OCI-LY7 (cell line): ENCODE measurements around the gene TMEM14A. TPM values are rescaled to one million over a fixed set of nuclear protein-coding genes. Genes with fewer than 3 reads are reported as not detected.

ENCODE experiments used
- BruUV-seq: library from RNA; stranded (reverse); fragments of 400-500 nt; replicated peaks from 2 replicates; lab custom pipeline; 2021; lab: Mats Ljungman, UMichigan
- CTCF ChIA-PET: fragments of 300-600 bp; sonication (Branson Sonifier 250); formaldehyde crosslinking; loops from one replicate; lab custom pipeline; 2022; ENCODE audit warnings: antibody characterized with exemption; ENCODE audit not compliant: unreplicated experiment; lab: Charles Lee
- POLR2A ChIA-PET: fragments of 300-600 bp; sonication (Branson Sonifier 250); formaldehyde crosslinking; loops from one replicate; lab custom pipeline; 2022; ENCODE audit warnings: antibody characterized with exemption; lab: Charles Lee
- DNase-seq: peaks from one replicate; pipeline ENCODE4 v3.0.0-alpha.2; 2015; ENCODE audit warnings: low spot score
- H2AFZ ChIP-seq: fragments of 200-600 bp; sonication (generic), shearing (Covaris generic); 2 replicates; pipeline ENCODE4 v1.6.1; 2014; ENCODE audit warnings: mild to moderate bottlenecking, antibody characterized with exemption, low read length, moderate library complexity
- H3K27ac ChIP-seq: fragments of 200-600 bp; sonication (generic); 2 replicates; pipeline ENCODE4 v1.5.1; 2014; ENCODE audit warnings: mixed run types, low read depth, mild to moderate bottlenecking, moderate library complexity, low read length, inconsistent platforms; ENCODE audit not compliant: poor library complexity, severe bottlenecking
- H3K36me3 ChIP-seq: fragments of 200-600 bp; sonication (generic); 2 replicates; pipeline ENCODE4 v1.6.1; 2014; ENCODE audit warnings: mild to moderate bottlenecking, antibody characterized with exemption, low read length, moderate library complexity, mixed read lengths; ENCODE audit not compliant: insufficient read depth
- H3K4me1 ChIP-seq: fragments of 200-600 bp; sonication (generic); 2 replicates; pipeline ENCODE4 v1.5.1; 2014; ENCODE audit warnings: mild to moderate bottlenecking, low read length; ENCODE audit not compliant: insufficient read depth, poor library complexity, severe bottlenecking
- H3K4me2 ChIP-seq: fragments of 200-600 bp; sonication (generic); 2 replicates; pipeline ENCODE4 v1.6.1; 2014; ENCODE audit warnings: mild to moderate bottlenecking, low read length
- H3K4me3 ChIP-seq: fragments of 200-600 bp; sonication (generic); 2 replicates; pipeline ENCODE4 v1.5.1; 2014; ENCODE audit warnings: mild to moderate bottlenecking, low read depth, low read length; ENCODE audit not compliant: poor library complexity, severe bottlenecking
- H3K79me2 ChIP-seq: fragments of 200-600 bp; sonication (generic); 2 replicates; pipeline ENCODE4 v1.6.1; 2016; ENCODE audit warnings: low read depth, mild to moderate bottlenecking, low read length, moderate library complexity, mixed read lengths; ENCODE audit not compliant: insufficient read depth
- H3K9me2 ChIP-seq: fragments of 200-600 bp; sonication (generic); 2 replicates; pipeline ENCODE4 v1.6.1; 2016; ENCODE audit warnings: mild to moderate bottlenecking, low read length, mixed read lengths; ENCODE audit not compliant: insufficient read depth
- H3K9me3 ChIP-seq: fragments of 200-600 bp; sonication (generic); 2 replicates; pipeline ENCODE4 v1.6.1; 2014; ENCODE audit warnings: mild to moderate bottlenecking, mixed run types, low read length, mixed read lengths
- H4K20me1 ChIP-seq: fragments of 200-600 bp; sonication (generic); 2 replicates; pipeline ENCODE4 v1.6.1; 2014; ENCODE audit warnings: mild to moderate bottlenecking, antibody characterized with exemption, low read length, moderate library complexity, mixed read lengths; ENCODE audit not compliant: insufficient read depth
- CTCF ChIP-seq: fragments of 200-600 bp; sonication (generic); conservative IDR thresholded peaks from 2 replicates; pipeline ENCODE4 v1.5.1; 2014; ENCODE audit warnings: mild to moderate bottlenecking, antibody characterized with exemption, low read length, moderate library complexity, mixed read lengths
- EZH2phosphoT487 ChIP-seq: fragments of 200-600 bp; sonication (generic); IDR thresholded peaks from 2 replicates; pipeline ENCODE4 v1.6.1; 2018; ENCODE audit warnings: low read depth, borderline replicate concordance, mild to moderate bottlenecking, mixed run types, antibody characterized with exemption, low read length, moderate library complexity, mixed read lengths
- intact Hi-C: fragments of 100-400 bp; cut with micrococcal nuclease; formaldehyde crosslinking; loops from one replicate; pipeline ENCODE4 v1.10.0; 2022; ENCODE audit not compliant: unreplicated experiment
- total RNA-seq, 2 experiments: library from RNA; depleted of rRNA in 1 of 2; stranded (reverse); fragments of >200 nt in 1 of 2; shearing (Covaris generic) in 1 of 2; gene quantifications; 2 replicates each; pipeline ENCODE4 v1.2.3, GENCODE V29; 2014 to 2022

Gene TMEM14A
- total RNA-seq, 2 experiments from 2014 or later = 17.8 to 32.7 TPM

GRCh38 chr6:52729576-52729975, 58.7 kb downstream of the TMEM14A start:
- no TSS peak for BruUV-seq
- CTCF ChIA-PET = no interaction called here

DNA sequence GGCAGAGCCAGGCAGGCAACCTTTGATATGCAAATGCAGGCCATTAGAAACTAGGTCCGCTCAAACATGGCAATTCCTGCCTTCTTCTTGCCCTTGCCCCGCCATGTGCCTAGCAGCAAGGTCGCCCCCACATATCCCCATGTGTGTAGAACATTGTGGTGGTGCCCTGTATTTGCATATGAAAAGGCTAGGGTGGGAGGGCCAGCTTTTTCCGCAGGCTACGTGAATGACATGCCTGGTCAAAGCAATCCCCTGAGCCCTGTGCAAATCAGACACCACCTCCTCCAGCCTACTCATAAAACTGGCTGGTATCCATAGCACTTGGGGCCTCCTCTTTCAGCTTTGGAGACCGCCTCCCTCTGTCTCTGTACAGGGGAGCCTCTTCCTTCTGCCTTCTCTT, 60.8 kb downstream of the TMEM14A start:
- Histone ChIP-seq H4K20me1 (no peaks in the 10 kb centered on the region), H3K4me1 (no peaks in the 10 kb centered on the region), H2AFZ (no peak overlapping the region), H3K4me2 (no peak overlapping the region), H3K9me3 (no peaks in the 10 kb centered on the region), H3K9me2 (no peaks in the 10 kb centered on the region), H3K79me2 (no peaks in the 10 kb centered on the region), H3K36me3 (no peaks in the 10 kb centered on the region), H3K4me3 (no peak overlapping the region), H3K27ac (no peak overlapping the region)
- TF ChIP-seq CTCF (no peak), EZH2phosphoT487 (no peak)
- BruUV-seq = no TSS peak
- ChIA-PET POLR2A (no interaction called here), CTCF (no interaction called here)
- intact Hi-C loops = no loop called here
- no peak for DNase-seq

More at GRCh38 chr6:52729576-52729975, 58.7 kb downstream of the TMEM14A start:
- Histone ChIP-seq H3K79me2 (no peaks in the 10 kb centered on the region), H4K20me1 (no peaks in the 10 kb centered on the region), H3K4me1 (no peaks in the 10 kb centered on the region), H3K36me3 (no peaks in the 10 kb centered on the region), H3K27ac (no peak overlapping the region), H3K9me3 (no peaks in the 10 kb centered on the region), H3K9me2 (no peaks in the 10 kb centered on the region), H3K4me3 (no peak overlapping the region), H2AFZ (no peak overlapping the region), H3K4me2 (no peak overlapping the region)
- no peak for TF ChIP-seq EZH2phosphoT487
- no peak for TF ChIP-seq CTCF
- no peak for DNase-seq
- POLR2A ChIA-PET = no interaction called here
- intact Hi-C loops = no loop called here

DNA sequence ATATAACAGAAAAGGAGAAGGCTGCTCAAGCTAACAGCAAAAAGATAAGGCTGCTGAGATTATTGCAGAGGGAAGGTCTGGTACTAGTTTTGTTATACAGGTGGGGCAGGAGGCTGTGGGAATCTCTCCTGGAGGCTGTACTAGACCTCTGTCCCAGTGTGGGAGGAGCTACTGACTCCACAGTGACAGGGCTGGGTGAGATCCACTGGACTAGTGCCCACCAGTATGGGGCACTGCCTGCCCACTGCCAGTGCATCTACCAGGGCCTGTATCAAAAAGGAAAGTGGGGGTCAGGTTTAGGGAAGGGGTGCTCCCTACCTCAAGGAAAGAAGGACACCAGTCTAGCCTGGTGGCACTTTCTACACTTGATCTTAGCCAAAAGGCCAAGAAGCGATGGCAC, 62.3 kb downstream of the TMEM14A start:
- intact Hi-C loops = no loop called here
- no TSS peak for BruUV-seq

More for the DNA sequence above, 62.3 kb downstream of the TMEM14A start:
- TF ChIP-seq EZH2phosphoT487 = no peak
- TF ChIP-seq CTCF = no peak
- ChIA-PET POLR2A (interaction anchor here (1.4 kb wide), 1 partner anchor 42 kb away, joined by 4 read pairs; no protein-coding TSS in a partner anchor), CTCF (no interaction called here)
- Histone ChIP-seq H3K36me3 (no peaks in the 10 kb centered on the region), H4K20me1 (no peaks in the 10 kb centered on the region), H3K79me2 (no peaks in the 10 kb centered on the region), H3K9me3 (no peaks in the 10 kb centered on the region), H3K27ac (no peak overlapping the region), H2AFZ (no peak overlapping the region), H3K4me2 (no peak overlapping the region), H3K9me2 (no peaks in the 10 kb centered on the region), H3K4me1 (no peaks in the 10 kb centered on the region), H3K4me3 (no peak overlapping the region)
- no peak for DNase-seq
